ENCODE measurements around the gene RBBP6. TPM values are rescaled to one million over a fixed set of nuclear protein-coding genes. Genes with fewer than 3 reads are reported as not detected.

The RBBP6 gene
- polyA plus RNA-seq, 3 donors = 67.5 to 83.3 (median 82.0) TPM

DNA sequence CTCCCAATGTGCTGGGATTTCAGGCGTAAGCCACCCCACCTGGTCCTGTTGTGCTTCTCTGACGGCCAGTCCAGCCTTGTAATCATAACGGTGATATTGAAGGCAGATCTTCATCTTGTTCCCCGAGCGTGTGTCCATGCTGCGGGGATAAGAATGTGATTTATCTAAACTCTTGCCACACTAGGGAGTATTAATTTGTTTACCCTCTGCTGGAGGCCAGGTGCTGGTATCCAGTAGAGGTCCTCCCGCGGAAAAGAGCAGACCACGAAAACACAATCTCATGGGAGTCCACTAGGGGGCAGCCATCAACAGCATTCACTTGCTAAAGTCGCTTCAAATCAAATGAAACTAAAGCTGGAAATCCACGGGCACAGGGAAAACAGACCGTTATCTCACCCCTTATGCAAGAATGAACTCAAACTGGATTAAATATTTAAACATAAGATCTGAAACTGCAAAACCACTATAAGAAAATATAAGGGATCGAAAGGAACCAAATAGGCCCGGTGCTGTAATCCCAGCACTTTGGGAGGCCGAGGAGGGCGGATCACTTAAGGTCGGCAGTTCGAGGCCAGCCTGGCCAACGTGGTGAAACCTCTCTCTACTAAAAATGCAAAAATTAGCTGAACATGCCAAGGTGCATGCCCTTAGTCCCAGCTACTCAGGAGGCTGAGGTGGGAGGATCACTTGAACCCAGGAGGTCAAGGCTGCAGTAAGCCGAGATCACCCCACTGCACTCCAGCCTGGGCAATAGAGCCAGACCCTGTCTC lies 22.3 kb upstream of the RBBP6 start:
- peak; percentile 83 for DNase-seq

DNA sequence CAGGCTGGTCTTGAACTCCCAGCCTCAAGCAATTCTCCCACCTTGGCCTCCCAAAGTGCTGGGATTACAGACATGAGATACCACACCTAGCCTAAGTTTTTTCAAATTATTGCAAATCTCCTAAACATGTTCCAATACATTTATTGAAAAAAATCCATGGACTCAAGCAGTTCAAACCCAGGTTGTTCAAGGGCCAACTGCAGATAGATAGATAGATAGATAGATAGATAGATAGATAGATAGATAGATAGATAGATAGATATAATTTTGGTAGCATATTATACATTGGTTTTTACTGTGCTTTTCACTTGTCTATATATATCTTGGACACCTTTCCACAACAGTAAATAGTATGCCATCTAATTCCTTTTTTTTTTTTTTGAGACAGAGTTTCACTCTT lies 20.9 kb upstream of the RBBP6 start:
- DNase-seq = no peak

DNA sequence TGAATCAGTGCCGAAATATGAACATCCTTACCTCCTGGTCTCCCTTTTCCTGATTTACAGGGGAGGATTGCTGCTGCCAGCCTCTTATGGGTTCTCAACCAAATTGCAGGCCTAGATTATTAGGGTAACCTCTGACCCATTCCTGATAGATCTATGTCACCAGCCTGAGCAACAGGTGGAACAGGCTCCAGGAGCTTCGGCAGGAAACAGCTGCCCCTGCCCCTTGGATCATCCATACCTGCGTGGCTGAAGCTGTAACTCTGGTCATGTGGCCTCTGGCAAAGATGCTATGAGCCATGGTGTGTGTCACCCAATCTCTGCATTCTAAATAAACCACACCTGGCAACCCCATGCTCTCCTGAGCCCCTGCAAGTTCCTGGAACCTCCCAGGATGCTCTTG lies 18.4 kb upstream of the RBBP6 start:
- DNase-seq = no peak

DNA sequence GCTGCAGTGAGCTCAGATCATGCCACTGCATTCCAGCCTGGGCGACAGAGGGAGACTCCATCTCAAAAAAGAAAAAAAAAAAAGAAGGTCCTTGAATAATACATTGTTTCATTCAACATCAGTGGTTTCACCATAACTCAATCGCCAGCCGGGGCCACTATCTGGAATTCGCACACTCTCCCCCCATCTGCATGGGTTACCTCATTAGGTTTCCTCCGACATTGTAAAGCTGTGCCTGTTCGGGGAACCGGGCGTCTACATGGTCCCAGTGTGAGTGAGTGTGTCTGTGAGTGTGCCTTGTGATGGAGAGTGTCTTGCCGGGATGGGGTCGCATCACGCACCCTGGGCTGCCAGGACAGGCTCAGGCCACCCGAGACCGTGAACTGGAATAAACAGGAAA lies 16.6 kb upstream of the RBBP6 start:
- no peak for DNase-seq

DNA sequence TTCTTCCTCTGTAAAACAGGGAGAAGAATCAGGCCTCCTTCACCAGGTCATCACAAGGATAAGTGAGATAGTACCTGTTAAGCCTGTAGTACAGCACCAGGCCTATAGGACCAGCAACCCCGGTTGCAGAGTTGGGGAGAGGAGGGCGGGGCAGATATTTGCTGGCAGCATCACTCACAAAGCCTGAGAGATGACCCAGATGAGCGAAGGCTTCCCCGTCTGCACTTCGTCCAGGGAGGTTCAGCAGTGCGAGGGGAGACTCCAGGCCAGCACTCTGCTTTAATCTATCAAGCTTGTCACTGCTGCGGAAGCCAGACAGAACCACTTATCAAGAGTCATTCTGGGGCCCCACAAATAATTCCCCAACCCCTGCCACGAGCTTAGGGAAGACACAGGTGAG lies 15.8 kb upstream of the RBBP6 start:
- no peak for DNase-seq

DNA sequence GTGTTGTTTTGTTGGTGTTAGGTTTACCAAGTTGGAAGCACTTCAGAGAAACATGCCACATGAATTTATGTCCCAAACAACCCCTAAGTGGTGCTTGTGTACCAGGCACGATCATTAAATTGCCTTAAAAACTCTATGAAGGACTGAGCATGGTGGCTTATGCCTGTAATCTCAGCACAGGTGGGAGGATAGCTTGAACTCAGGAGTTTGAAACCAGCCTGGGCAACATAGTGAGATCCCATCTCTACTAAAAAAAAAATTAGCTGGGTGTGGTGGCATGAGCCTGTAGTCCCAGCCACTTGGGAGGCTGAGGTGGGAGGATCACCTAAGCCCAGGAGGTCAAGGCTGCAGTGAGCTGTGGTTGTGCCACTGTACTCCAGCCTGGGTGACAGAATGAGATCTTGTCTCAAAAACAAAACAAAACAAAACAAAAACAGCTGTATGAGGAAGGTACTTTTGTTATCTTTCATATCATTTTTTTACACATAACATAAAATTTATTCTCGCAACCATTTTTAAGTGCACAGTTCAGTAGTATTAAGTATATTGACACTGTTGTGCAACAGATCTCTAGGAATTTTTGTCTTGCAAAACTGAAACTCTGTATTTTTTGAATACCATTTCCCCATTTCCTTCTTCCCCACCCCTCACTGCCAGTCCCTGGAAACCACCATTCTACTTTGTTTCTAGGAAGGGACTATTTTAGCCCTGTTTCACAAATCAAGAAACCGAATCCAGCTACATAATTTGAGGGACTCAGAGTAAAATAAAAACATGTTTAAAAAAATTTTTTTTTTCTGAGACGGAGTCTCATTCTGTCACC lies 14.3 kb upstream of the RBBP6 start:
- no peak for DNase-seq

DNA sequence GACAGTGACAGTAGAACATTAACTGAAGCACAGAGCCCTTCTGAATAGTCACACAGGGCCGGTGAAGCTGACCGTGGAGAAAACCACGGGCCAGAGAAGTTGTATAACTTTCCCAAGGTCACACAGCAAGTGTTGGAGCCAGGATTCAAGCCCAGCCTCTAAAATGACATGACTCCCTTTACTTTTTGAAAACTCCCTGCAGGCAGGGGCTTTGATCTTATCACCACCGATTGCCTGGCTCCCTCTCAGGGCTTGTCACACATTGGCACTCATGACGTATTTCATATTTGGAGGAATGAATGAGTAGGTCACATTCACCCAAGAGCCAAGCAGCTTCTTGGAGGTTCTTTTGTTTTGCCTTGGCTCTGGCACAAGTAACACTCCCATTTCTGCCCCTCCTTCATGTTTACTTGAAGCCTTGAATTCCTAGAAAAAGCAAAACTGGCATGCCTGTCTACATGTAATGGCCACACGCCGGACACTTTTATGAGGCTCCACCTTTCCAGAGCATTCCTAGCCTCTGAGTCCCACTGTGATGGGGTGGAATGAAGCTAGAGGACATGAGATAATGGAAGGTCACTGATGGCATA lies 13.3 kb upstream of the RBBP6 start:
- no peak for DNase-seq

DNA sequence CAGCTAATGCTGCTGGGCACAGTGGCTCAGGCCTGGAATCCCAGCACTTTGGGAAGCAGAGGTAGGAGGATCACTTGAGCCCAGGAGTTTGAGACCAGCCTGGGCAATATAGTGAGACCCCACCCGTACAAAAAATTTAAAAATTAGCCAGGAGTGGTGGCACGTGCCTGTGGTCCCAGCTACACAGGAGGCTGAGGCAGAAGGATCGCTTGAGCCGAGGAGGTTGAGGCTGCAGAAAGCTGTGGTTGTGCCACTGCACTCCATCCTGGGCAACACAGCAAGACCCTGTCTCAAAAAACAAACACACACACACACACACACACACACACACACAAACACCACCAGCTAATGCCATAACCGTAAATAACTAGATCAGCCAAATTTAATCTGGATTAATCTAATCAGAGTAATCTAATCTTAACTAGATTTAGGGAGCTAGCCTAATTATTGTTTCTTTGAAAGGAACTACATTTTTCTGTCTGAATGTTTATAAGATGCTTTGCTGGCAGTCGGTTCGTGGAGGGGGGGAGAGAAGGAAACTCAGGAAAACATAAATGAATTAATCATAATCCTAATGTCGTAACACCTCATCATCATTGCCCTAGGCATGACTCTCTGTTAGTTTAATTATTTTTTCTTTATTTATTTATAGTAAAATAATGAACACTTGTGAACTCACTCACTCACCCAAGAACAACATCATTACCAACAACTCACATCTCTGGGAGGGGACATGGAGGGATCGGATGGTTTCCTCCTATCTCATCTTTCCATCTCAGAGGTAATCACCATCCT lies 12.5 kb upstream of the RBBP6 start:
- no peak for DNase-seq

DNA sequence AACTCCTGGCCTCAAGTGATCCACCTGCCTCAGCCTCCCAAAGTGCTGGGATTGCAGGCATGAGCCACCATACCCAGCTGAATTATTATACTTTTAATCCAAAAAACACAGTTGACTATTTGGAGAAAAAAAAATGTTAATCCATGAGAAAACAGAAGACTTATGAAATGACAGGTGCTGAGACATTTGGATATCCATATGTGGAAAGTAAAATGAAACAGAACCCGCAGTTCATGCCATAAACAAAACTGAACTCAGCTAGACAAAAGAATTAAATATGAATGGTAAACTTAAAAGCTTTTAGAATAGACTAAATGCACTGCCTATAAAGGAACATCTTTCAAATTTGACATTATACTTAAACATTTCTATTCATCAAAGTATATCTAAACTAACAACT lies 8.2 kb upstream of the RBBP6 start:
- DNase-seq = no peak

DNA sequence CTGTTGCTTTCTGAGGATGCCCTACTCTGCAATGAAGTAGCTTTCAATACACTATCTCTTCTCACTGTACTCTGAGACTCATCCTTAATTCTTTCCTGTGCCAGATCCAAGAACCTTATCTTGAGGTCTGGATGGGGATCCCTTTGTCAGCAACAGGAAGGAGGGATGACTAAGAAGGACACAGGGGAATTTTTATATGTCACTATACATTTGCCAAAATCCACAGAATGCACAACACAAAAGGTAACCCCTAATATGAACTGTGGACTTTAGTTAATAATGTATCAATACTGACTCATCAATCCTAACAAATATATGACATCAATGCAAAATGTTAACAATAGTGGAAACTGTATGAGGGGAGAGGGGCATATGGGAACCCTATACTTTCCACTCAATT lies 4.7 kb upstream of the RBBP6 start:
- DNase-seq = no peak

DNA sequence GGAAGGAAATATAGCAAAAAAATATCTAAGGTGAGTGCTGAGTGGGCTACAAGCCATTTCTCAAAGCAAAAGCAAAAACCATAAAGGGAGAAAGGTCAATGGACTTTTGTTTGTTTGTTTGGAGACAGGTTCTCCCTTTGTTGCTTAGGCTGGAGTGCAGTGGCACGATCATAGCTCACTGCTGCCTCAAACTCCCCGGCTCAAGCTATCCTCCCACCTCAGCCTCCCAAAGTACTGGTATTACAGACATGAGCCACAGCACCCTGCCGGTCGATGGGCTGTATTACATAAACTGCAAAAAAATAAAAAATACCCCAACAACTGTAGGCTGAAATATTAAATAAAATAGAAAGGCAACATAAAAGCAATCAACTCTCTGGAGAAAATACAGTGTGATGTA lies 3.5 kb upstream of the RBBP6 start:
- no peak for DNase-seq

DNA sequence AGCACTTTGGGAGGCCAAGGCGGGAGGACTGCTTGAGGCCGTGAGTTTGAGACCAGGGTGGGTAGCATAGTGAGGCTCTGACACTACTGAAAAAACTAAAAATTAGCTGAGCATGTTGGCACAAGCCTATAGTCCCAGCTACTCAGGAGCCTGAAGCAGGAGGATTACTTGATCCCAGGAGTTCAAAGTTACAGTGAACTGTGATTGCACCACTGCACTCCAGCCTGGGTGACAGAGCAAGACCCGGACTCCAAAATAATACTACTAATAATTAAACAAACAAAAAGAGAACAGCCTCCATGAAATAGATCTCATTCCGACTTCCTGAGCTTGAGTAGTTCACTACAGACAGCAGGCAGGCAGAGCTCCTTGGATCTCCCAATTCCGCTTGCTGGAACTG lies 2.7 kb upstream of the RBBP6 start:
- DNase-seq = no peak

DNA sequence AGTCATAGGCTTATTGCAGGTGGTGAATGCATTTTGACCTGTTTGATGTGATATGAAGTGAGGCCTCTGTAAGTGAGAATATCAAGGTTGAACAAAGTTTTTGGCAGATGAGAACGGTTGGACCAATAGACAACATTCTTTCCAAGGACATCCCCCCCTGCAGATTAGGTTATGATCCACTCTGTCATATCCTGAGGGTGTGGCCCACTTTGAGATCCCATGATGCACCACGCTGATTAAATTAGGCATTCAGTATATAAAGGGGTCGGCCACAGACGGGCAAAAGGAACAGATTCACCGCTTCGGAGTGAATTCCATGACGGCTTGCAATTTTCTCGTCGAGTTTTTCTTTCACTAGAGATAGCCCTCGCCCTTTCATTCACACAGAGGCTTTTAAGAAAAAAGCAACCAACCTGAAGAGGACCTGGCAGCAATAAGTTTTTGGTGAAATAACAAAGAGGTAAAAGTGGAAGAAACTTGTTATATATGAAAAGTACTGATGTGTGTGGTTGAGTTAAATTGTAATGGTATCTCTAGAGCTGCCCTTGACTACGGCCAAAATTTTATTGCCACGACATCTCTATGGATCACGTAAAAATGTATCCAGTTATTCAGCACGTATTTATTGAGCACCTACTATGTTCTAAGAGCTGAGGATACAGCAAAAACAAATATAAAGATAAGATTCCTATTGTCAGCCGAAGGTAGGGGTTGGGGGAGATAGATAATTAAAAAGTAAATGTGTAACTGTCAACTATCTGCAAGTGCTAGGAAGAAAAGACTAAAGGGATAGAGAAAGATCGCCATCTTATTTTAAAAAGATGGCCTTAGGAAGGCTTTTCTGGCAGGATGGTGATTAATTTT lies 1.7 kb upstream of the RBBP6 start:
- DNase-seq = no peak

DNA sequence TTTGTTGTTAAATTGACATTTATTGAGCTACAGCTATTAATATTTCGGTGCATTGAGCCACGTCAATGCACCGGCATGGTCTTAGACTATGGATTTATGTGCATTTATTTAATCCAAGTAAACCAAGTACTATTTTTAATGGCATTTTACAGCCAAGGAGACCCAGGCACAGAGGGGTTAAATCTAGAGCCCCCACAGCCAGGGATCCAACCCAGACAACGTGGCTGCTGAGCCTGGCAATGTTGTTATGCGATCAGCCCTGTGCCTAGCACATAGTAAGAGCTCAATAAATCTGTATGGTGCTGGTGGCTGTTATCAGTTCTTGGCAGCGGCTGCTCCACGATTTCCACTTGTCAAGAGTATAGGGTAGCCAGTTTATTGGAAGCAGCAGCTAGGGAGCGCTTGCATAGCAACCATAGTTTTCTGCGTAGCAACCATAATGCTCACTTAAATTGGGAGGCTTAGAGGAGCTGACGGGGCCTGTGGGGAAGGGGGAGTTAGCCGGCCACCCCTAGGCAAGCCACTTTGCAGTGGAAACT lies 541 bp upstream of the RBBP6 start:
- DNase-seq = no peak

DNA sequence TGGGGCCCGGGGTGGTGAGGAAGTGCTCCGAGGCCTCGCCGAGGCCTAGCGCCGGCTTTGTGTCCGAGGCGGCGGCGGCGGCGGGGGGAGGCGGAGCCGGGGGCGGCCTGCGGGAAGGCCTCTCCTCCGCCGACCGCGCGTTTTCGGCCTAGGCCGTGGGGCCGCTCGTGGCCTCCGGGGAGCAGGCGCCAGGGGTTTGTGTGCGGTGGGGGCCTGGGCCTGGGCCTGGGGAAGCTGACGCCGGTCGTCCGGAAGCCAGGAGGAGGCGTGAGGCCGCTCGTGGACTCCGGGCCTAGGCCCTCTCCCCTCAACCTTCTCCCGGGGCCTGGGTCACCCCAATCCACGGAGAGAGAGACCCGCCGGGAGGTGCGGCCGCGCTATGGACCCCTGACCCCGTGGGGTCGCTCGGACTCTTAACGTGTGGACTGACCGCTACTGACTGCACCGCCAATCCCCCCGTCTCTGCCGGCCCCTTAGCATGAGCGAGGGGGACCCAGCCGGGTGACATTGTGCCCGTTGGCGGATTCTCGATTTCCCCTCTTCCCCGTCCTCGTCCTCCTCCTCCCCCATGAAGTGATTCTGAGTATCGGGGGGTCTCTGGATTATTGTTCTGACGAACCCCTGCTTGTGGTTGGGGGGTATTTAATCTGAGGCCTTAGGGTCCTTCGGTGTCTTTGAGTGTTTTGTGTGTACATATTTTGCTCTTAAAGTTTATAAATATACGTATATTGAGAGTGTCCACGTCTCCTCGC lies 660 bp downstream of the RBBP6 start:
- peak; percentile 47 for DNase-seq

DNA sequence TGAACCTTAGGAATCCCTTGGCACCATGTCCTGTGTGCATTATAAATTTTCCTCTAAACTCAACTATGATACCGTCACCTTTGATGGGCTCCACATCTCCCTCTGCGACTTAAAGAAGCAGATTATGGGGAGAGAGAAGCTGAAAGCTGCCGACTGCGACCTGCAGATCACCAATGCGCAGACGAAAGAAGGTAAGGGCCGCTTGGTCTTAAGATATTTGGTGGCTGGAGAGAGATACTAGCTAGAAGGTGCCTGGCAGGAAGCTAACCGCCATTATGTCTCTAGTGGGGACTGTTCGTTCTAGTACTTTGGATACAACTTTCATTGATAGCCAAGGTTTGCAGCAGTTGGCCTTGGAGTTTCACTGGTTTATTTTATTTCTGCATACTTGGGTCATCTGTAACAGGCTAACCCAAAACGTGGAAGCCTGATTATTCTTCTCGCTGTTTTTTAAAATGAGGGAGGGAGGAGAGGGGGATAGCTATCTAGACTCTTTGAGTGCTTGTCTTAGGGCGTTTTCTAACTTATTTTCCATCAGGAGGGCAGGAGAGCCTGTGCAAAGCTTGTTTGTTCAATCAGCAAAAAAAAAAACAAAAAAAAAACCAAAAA lies 1.3 kb downstream of the RBBP6 start:
- peak; percentile 22 for DNase-seq

DNA sequence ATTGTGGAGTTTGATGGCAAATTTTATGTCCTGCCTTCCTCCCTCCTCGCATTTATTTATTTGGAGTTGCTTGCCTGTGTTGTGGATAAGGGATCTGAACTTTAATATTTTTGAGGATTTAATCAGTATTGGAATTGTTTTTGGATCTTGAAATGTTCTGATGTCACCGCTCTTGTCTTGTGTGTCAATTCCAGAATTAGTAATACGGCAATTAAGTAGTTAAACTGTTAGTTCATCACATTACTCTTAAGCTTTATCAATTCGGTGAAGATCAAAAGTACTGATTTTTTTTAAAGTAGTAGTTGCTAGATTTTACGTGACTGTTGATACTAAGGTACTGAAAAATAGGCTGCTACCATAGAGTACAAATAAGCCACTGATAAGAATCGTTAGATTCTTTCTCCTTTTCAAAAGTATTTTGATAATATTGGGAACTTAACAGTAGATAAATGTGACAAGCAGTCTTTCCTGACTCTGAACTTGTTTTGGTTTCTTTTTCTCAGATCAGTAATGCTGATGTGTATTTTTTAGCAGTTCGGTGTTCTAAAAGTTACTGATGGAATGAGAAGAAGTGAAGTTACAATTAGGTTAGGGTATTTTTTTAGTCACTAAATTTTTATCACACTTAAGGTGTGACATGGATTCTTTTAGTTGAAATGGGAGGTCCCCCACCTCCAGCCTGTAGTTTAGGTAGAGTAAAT lies 2.0 kb downstream of the RBBP6 start:
- DNase-seq = no peak

DNA sequence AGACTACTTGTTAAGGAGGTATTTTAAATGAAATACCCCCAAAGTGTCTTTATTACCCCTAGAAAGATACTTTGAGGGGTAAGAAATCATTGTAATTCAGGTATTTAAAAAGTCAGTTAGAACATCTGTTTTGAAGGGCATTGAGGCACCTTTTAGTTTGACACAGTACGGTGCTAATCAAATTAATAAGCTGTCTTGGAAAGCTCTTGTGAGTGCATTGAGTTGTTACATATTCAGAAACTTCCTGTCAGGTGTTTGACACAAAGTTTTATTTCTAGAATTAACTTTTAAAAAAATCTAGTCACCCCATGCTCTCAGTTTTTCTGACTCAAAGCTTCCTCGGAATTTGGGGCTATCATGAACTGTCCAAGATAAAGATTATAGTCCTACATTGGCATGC lies 4.6 kb downstream of the RBBP6 start:
- DNase-seq = no peak

DNA sequence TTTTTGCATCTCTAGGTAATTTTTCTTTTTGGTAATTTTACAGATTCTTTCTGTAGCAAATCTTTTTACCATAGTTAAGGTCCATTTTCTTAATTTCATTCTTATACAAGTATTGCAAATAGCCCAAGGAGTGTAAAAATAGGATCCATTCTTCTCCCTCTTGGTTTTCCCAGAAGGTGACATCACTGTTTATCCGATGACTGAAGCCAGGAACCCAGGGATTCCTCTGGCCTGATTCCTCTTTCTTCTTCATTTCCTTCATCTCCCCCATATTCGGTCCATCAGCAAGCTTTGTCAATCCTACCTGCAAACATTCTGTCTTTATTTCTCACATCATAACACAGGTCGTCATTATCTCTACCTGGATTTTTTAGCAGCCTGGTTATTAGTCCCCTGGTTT lies 5.3 kb downstream of the RBBP6 start:
- no peak for DNase-seq
